NCI-H1092 (cell line): ENCODE measurements around the gene CCDC158.
A peak's percentile ranks its signal among the peaks of the same experiment; 100 is the strongest.
"Not testable (repeated sequence)": the region's sequence is repeated elsewhere in the genome, so short reads cannot be mapped to it uniquely, and the experiment has no call there.

Experiments used
- DNase-seq: peaks from one replicate; lab custom pipeline; 2025; lab: John Stamatoyannopoulos, UW

CCDC158 gene

DNA sequence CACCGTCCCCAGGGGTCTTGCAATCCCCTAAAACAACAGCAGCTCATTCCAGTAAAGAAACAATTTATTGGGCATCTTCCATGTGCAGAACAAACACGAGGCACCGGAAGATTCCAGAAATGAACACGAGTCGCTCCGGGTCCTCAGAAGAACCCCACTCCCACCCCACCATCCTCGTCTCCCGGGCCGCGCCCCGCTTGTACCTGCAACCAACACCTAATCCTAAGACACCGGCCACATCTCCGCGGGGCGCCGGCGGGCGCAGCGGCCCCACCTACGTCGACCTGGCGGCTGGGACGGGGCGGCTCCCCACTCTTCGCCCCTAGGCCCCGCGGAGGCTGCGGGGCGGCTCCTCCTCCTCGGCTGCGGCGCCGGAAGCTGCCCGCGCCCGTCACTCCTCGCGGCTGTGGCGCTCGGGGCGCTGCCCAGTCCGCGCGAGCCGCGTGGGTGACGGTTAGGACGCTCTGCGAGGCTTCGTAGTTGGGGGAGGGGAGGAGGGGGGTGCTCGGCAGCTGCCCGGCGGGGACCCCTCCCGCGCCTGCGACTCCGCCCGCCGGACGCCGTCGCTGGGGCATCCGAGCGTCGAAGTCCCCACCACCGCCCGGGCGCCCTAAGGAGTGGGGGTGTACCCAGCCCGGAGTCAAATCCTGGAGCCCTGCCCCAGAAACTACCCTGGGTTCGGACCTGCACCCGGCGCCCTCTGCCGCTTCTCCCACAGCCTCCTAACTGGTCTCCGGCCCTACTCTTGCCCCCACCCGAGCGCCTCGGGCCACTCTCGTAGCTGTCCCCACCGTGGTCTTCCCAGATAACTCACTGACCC, at the start of gene CCDC158:
CCDC158 (minus strand) TSS at position 380 of the 820 bp plus-strand sequence. CDS start 17,934 bp downstream, outside the sequence.
- DNase-seq = no peak

DNA sequence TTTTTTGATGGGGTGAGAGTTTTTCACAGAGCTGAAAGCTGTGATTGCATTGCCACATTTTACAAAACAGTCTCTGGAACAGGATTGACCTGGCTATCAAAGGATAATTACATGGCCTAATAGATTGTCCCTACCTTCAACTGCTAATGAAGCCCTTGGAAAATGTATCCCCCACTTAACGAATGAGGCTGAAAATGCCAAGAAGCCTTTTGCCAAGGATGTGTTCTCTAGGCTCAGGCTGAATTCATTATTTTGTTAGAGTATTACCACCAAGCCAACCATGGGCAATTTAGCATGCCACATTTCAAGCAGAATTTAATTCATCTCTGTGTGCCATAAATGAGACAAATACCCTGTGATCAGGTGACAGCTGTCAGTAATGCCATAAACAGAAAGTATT, 49.6 kb upstream of the CCDC158 start:
- DNase-seq = no peak

DNA sequence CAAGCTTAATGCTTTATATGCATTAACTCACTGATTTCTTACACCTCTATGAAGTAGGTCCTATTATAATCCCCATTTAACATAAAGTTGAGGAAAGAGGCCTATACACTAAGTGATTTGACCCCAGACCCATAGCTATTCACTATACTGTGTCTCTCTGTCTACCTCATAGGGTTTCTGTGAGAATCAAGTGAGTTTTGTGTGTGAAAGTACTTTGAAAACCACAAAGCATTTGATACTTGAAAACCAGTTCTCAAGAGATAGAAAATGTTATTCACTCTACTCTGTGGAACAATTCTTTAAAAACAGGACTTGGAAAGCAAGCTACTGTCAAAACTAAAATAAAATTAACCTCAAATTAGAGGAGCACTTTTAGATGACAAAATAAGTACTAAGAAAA, 49.1 kb upstream of the CCDC158 start:
- no peak for DNase-seq

DNA sequence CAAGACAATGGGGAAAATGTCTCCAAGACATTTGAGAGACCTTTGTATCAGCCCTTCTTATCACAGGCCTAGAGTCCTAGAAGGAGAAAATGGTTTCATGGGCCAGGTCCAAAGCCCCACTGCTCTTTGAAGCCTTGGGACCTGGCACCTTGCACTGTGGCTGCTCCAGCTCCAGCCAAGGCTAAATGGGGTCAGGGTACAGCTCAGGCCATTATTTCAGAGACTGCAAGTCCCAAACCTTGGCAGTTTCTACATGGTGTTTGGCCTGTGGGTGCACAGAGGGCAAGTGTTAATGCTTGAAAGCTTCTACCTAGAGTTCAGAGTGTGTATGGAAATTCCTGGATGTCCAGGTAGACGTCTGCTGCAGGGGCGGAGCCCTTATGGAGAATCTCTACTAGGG, 42.6 kb upstream of the CCDC158 start:
- no peak for DNase-seq

DNA sequence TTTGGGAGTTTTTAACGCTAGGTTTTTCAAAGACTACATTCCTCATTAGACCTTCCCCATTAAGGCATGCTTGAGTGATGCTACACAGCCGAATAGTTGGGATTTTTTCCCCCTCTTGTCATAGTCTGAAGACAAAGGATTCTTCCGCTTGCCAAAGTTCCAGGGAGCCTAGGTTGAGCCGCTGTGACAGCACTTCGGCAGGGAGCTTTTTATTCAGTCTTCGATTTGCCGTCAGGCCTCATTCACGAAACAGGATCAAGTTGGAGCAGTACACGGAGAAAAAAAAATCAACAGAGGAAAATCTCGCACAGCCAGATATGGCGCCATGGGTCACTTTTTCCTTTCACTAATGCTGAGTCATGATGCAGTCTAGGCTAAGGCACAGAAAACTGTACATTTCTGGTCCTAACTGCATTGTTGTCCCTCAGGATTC, 38.4 kb upstream of the CCDC158 start:
- DNase-seq = no peak

DNA sequence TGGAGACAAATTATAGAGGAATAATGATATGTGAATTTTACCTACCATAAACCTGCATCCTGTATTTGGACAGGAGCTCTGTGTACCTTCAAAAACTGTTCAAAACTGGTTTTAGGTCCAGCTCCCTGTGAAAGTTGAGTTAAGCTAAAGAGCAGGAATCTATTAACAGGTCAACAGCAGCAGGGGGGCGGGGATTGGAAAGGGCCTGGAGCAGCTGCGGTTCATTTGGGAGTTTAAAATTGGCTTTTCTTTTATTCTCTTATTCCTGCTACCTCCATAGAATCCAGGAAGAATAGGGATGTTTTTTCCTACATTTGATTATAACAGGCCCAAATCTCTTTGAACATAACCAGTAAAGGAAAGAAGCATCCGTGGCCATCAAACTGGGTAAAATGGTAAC, 37.9 kb upstream of the CCDC158 start:
- DNase-seq = no peak

DNA sequence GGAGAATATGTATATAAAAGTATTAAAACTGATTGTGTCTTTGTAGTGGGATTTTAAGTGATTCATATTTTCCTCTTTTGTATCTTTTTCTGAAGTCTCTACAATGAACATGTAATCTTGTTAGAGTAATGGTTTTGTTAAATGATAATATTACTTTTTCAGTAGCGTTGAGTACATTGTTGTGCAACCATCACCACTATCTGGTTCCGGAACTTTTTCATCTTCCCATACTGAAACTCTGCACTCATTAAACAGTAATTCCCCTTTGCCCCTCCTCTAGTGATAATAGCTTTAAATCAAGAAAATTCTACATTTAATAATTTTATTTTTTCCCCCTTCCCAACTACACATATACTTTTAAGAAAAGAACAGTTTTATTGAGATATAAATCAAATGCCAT, 37.4 kb upstream of the CCDC158 start:
- DNase-seq = no peak

DNA sequence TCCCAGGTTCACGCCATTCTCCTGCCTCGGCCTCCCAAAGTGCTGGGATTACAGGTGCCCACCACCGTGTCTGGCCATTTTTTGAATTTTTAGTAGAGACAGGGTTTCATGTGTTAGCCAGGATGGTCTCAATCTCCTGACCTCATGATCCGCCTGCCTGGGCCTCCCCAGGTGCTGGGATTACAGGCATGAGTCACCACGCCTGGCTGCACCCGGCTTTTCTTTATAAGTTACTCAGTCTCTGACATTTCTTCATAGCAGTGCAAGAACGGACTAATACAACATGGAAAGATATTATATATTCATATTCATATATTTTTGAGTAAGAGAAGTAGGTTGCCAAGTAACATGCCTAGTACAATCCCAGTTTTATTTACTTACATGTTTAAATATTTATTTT, 36.9 kb upstream of the CCDC158 start:
- no peak for DNase-seq

DNA sequence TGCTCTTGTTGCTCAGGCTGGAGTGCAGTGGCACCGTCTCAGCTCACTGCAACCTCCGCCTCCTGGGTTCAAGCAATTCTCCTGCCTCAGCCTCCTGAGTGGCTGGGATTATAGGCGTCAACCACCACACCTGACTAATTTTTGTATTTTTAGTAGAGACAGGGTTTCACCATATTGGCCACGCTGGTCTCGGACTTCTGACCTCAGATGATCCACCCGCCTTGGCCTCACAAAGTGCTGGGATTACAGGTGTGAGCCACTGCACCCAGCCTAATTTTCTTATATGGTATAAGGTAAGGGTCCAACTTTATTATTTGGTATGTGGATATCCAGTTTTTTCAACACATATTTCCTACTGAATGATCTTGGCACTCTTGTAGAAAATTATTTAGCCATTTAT, 33.1 kb upstream of the CCDC158 start:
- DNase-seq = not testable (repeated sequence)

DNA sequence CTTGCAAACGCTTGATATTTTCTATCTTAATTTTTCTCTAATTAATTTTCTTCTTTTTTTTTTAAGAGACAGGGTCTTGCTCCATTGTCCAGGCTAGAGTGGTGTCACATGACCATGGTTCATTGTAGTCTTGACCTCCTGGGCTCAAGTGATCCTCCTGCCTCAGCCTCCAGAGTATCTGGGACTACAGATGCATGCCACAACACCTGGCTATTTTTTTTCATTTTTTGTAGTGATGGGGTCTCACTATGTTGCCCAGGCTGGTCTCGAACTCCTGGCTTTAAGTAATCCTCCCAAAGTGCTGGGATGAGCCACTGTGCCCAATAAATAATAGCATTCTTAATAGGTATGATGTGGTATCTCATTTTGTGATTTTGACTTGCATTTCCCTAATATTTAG, 32.3 kb upstream of the CCDC158 start:
- DNase-seq = no peak

DNA sequence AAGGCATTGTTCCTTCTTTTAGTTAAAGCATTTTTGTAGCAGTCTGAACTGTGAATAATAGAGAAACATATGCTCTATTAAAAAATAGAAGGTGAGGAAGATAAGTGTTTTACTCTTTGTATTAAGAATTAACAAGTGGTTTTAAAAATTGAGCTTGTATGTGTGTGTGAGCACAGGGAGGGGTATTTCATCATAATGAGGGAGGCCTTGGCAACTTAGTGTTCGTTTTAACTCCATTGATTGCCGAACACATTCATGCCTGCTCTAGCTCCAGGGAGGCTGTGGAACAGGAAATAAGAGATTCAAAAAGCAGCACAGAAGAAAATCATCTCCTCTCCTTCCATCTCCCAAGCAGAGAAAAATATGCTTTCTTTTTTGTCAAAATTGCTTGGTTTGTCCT, 28.9 kb upstream of the CCDC158 start:
- no peak for DNase-seq

DNA sequence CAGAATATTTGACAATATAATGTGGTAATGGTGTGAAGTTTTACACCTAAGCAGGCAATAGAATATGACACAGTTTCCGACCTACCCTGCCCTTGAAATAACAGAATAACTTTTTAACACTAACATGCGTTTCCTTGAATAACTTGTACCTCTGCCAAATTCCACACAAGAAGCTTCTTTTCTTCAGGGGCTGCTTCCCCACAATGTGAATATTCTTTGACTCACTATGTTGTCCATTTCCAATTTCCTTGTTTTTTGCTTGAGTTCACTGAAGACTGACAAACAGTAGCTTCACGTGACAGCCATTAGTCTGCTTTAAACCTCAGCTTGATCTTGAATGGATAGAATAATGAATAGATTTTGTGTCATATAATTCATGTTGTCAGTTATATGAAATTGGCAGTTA, 28.4 kb upstream of the CCDC158 start:
- DNase-seq = no peak

DNA sequence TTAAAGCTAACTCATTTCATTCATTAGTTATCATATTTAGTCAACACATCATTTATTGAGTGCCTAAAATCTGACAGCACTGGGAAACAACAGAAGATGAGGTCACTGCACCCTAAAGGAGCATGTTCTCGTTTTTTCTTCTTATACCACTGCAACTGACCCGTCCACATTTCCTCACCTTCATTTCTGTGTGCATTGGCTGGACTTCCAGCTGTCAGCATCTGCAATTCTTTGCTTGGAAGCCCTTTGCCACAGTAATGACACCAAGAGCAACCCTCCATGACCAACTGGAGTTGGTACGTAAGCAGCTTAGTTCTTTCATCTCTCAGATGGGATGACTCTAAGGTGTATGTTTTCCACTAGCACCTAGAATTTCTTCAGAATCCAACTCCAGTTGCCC, 27.3 kb upstream of the CCDC158 start:
- no peak for DNase-seq

DNA sequence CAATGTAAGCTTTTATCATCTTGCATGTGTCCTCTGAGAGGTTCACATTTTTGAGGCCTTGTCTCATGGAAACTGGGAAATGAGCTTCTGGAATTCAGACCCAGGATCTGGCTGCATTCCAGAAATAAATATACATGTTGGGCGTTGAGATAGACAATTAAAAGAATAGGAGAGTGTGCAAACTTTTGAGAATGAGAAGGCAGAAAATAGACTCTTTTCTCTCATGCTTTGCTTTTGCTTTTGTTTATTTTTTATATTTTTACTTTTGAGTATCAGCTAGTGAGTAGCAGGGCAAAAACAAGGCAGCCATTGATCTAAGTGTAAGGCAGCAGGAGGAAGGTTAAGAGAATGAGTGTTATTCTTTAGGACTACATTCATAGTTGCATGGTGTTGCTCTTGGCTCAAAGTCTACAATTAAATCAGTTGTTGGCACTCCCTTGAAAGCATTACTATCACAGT, 26.5 kb upstream of the CCDC158 start:
- no peak for DNase-seq

DNA sequence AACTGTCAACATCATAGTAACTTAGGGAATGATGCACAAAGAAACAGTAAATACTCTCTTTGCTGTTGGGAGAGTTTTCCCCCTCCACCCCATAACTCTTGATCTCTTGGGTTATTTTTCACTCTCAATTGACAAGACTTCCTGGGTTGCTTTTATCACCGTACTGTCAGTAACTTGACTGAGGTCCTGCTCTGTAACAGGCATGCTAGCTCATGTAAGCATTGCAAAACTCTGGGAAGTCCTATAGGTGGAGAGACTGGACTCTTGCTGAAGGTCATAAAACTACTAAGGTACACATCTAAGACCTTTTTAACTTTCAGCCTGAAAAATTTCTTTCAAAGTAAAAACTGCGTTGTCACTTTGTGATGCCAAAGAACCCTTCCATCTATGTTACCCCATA, 25.0 kb upstream of the CCDC158 start:
- DNase-seq = no peak

DNA sequence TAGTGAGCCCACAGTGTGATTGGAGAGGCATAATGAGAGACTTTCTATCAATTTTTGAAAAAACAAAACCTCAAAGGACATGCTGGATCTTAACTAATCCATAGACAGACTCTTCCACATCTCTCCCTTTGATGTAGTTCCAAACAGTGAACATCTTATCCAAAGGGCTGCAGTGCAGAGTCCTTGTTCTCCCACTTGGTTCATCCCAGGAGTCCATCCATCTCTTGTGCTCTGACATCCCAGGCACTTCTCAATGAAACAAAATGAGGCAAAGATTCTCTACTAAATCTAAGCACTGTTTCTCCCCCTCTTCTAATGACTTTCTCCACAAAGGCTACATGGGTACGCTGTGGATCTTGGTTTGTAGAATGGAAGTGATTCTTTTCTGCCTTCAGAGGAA, 22.4 kb upstream of the CCDC158 start:
- DNase-seq = no peak

DNA sequence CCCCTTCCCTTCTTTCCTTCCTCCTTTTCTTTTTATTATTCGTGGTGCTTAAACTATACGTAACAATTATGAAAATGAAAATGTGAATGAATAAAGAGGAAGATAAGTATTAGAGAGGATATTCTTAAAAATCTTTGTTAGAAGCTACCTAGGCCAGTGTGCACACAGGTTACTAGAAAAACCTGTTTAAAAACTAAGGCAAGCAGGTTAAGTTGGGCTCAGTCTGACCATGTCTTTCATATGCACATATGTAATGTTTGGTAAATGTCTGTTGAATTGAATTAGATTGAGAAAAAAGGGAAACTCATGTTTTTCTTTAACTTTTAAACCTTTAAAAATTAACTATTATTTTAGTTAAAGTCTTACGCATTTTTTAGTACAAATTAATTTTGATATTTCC, 21.9 kb upstream of the CCDC158 start:
- DNase-seq = no peak

DNA sequence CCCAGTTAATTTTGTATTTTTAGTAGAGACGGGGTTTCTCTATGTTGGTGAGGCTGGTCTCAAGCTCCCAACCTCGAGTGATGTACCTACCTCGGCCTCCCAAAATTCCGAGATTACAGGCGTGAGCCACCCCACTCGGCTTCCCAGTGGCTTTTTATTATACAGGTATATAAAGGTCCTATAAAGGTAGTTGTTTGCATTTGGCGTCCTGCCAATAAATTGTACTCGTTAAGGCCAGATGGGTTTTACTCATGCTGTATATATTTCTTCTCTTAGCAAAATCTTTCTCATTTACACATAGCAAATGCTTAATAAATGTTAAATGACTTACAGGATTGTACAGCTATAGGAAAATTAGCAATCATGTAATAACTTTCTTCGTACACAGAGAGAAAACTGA, 20.9 kb upstream of the CCDC158 start:
- DNase-seq = no peak

DNA sequence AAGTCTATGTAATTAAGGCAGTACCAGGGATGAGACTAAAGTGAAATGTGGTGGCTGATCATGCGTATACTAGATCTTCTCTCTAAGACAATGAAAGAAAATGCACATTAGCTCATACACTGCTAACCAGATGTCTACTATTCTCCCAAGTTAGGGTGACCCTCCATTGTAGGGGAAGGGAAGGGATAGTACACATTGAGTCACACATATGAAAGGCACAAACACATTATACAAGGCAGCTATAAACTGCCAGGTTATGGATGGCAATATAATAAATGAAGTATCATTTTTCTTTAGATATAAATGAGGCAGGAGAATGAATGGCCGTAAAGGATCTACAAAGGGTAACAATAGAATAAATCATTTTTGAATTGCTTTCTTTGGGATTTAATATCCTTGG, 18.6 kb upstream of the CCDC158 start:
- no peak for DNase-seq

DNA sequence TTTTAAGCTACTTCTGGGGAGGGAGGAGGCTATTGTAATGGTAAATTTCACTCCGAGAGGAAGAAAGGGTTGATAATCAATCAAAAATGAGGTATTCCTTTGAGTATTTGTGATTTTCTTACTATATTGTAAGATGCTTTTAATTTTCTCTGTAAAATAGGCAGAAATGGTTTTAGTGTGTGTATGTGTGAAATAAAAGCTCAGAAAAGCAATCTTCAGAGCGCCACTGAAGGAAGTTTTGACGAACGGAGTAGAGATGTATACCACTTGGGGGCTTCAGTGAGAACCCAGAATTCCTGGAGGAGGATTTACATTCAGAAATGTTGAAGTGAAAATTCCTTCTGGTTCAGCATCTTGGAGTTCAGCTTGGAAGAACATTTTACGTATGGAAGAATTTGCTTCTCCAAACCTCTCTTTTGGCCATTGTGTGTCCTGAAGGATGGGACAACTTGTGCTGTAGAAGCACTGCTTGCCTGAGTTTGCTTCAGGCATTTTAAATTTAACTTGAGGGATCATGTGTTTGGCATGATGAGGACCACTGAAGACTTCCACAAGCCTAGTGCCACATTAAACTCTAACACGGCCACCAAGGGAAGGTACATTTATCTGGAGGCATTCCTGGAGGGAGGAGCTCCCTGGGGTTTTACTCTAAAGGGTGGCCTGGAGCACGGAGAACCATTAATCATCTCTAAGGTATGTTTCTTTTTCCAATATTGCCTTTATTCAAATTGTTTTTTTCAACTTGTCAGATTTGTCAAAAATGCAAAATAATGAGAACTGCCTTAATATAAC, 14.8 kb upstream of the CCDC158 start:
- no peak for DNase-seq

DNA sequence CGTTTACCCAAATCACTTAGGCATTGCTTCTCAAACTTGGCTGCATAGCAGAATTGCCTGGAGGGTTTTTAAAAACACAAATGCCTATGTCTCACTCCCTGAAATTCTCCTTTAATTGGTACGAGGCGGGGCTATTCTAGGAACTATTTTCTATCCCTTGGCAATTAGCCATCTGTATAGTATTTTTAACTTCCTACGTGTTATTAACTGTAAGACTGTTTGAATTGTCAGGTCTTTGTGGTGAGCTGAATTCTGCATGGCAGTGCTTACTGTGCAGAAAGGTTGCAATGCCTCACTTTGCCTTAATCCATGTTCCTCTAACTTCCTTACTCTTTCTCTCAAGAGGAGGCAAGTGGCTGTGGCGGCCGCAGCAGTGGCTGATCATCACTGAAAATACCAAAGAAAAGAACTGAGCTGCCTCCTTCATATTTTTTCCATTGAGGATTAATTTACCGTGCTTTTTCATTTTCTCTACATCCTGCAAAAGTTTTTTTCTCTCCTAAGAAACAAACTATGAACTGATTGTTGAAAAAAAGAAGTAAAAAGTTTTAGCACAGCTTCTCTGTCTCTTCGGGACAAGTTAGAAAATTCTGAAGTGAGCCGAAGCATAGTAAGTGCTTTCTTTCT, 14.1 kb upstream of the CCDC158 start, which contains the start of gene SHROOM3:
SHROOM3 (plus strand) TSS at position 329 of the 627 bp plus-strand sequence. CDS start 824 bp downstream, outside the sequence.
- DNase-seq = no peak

DNA sequence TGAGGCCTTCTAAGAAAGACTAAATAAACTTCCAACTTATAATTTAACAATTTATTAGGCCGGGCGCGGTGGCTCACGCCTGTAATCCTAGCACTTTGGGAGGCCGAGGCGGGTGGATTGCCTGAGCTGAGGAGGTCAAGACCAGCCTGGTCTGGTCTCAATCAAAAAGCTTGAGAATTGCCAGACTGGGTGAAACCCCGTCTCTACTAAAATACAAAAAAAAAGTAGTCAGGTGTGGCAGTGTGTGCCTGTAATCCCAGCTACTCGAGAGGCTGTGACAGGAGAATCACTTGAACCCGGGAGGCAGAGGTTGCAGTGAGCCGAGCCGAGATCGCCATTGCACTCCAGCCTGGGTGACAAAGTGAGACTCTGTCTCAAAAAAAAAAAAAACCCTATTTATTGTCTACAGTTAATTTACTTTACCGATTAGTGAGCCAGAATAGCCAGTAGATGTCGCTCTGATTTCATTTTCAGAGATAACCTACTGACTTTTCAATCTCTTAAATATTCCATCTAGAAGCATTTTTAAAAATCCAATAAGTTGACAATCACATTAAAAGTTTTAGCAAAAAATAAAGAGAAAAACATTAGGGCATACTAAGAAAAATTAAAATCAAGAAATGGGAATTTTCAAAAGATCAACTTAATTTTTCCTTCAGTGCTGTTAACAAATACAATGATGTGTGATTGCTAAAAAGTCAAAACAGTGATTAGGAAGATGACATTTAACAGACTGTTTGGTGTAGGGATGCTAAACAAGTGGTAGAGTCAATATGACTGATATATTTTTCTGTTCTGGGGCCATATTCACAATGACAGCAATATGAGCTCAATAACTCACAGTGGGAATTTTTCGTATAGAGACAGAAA, 9.8 kb upstream of the CCDC158 start:
- DNase-seq = peak; percentile 16
